DOHH2 (cell line): ENCODE measurements around the gene ESAM.
A peak's percentile ranks its signal among the peaks of the same experiment; 100 is the strongest.

Source experiments
- H3F3A ChIP-seq: fragments of 200-600 bp; sonication (generic), shearing (Covaris generic); 2 replicates; pipeline ENCODE4 v1.6.0; 2016; ENCODE audit warnings: antibody characterized with exemption, mild to moderate bottlenecking; ENCODE audit not compliant: control insufficient read depth, insufficient read depth
- H3K27ac ChIP-seq: fragments of 200-600 bp; sonication (generic); 2 replicates; pipeline ENCODE4 v1.5.1; 2014; ENCODE audit warnings: low read depth, mild to moderate bottlenecking, low read length, moderate library complexity
- H3K27me3 ChIP-seq: fragments of 200-600 bp; sonication (generic); 2 replicates; pipeline ENCODE4 v1.6.1; 2014; ENCODE audit warnings: mild to moderate bottlenecking, low read length, mixed read lengths; ENCODE audit not compliant: control insufficient read depth
- H3K36me3 ChIP-seq: fragments of 200-600 bp; sonication (generic); 2 replicates; pipeline ENCODE4 v1.6.1; 2014; ENCODE audit warnings: mild to moderate bottlenecking, low read length, moderate library complexity, mixed read lengths; ENCODE audit not compliant: control insufficient read depth
- H3K4me1 ChIP-seq: fragments of 200-600 bp; sonication (generic); 2 replicates; pipeline ENCODE4 v1.6.1; 2014; ENCODE audit warnings: mild to moderate bottlenecking, low read length, mixed read lengths; ENCODE audit not compliant: control insufficient read depth
- H3K4me2 ChIP-seq: fragments of 200-600 bp; sonication (generic); 2 replicates; pipeline ENCODE4 v1.6.0; 2014; ENCODE audit warnings: mild to moderate bottlenecking, low read length, moderate library complexity
- H3K4me3 ChIP-seq: fragments of 200-600 bp; sonication (generic); 2 replicates; pipeline ENCODE4 v1.5.1; 2014; ENCODE audit warnings: mild to moderate bottlenecking, low read length, mixed read lengths
- H3K79me2 ChIP-seq: fragments of 200-600 bp; sonication (generic); 2 replicates; pipeline ENCODE4 v1.6.1; 2014; ENCODE audit warnings: mild to moderate bottlenecking, low read length, mixed read lengths; ENCODE audit not compliant: control insufficient read depth
- H3K9me2 ChIP-seq: fragments of 200-600 bp; sonication (generic); replicated peaks from 2 replicates; pipeline ENCODE4 v1.6.1; 2014; ENCODE audit warnings: mild to moderate bottlenecking, low read length, mixed read lengths; ENCODE audit not compliant: control insufficient read depth
- H3K9me3 ChIP-seq: fragments of 200-600 bp; sonication (generic); 2 replicates; pipeline ENCODE4 v1.6.1; 2014; ENCODE audit warnings: antibody characterized with exemption, low read length, mixed read lengths; ENCODE audit not compliant: control insufficient read depth, insufficient read depth
- H4K20me1 ChIP-seq: fragments of 200-600 bp; sonication (generic); 2 replicates; pipeline ENCODE4 v1.6.0; 2014; ENCODE audit warnings: low read depth, mild to moderate bottlenecking, antibody characterized with exemption, low read length, moderate library complexity; ENCODE audit not compliant: control insufficient read depth, insufficient read depth
- EZH2phosphoT487 ChIP-seq: fragments of 200-600 bp; sonication (generic); IDR thresholded peaks from 2 replicates; pipeline ENCODE4 v1.6.1; 2017; ENCODE audit warnings: borderline replicate concordance, mild to moderate bottlenecking, antibody characterized with exemption, low read length, moderate library complexity, mixed read lengths
- TF ChIP-seq, protein P1 (sequence below): fragments of 200-600 bp; sonication (generic); IDR thresholded peaks from one replicate; pipeline ENCODE4 v1.5.1; 2014; ENCODE audit warnings: antibody characterized with exemption, mild to moderate bottlenecking, low read depth, low read length; ENCODE audit not compliant: poor library complexity, severe bottlenecking

The ESAM gene

GRCh38 chr11:124740277-124740882, 21.7 kb downstream of the ESAM start:
- Histone ChIP-seq H4K20me1 (no peaks in the 10 kb centered on the region), H3K27me3 (peaks cover 18% of the 10 kb centered on the region), H3K9me2 (no peaks in the 10 kb centered on the region), H3K9me3 (no peaks in the 10 kb centered on the region), H3K79me2 (peaks cover 18% of the 10 kb centered on the region), H3K36me3 (no peaks in the 10 kb centered on the region), H3K27ac (no peak overlapping the region), H3K4me2 (peak overlapping the region; percentile 98), H3F3A (0 out of 2 replicates have a peak, but pooled peaks cover 3% of the 10 kb centered on the region), H3K4me3 (peak overlapping the region; percentile 94), H3K4me1 (peaks cover 42% of the 10 kb centered on the region)
- no peak for TF ChIP-seq EZH2phosphoT487
- TF ChIP-seq, protein P1, sequence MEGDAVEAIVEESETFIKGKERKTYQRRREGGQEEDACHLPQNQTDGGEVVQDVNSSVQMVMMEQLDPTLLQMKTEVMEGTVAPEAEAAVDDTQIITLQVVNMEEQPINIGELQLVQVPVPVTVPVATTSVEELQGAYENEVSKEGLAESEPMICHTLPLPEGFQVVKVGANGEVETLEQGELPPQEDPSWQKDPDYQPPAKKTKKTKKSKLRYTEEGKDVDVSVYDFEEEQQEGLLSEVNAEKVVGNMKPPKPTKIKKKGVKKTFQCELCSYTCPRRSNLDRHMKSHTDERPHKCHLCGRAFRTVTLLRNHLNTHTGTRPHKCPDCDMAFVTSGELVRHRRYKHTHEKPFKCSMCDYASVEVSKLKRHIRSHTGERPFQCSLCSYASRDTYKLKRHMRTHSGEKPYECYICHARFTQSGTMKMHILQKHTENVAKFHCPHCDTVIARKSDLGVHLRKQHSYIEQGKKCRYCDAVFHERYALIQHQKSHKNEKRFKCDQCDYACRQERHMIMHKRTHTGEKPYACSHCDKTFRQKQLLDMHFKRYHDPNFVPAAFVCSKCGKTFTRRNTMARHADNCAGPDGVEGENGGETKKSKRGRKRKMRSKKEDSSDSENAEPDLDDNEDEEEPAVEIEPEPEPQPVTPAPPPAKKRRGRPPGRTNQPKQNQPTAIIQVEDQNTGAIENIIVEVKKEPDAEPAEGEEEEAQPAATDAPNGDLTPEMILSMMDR, result peak; percentile 75

DNA sequence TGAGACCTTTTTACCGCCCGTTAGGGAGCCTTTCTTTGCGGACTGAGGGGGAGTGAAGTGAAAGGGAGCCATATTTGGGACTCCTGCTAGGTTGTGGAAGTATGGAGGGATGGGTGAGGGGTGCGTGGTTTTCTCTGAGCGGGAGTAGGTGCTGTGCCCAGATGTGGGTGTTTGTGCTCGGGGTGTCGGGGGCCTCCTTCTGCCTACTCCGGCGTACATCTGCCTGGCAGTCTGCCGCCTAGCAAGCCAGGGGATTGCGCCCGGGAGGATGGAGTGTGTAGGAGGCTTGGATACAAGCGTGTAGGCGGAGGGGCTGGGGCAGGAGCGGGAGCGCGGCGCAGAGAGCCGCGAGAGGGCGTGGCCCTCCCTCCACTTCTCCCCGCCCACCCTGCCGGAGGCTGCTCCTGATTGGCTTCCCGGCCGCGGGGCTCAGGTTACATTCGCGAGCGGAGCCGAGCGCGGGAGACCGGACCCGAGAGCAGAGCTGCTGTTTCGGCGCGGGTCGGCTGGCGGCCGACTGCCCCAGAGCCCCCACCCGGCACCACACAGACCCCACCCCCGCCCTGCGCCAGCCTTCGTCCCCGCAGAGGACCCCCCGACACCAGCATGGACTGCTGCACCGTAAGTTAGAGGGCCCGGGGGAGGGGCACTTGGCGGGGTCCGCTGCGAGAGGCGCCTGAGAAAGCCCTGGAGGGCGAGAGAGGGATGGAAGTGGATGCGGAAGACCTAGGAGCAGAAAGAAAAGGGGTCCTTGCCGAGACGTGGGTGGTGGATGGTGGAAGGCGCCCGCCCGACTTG, 22.4 kb downstream of the ESAM start, which contains the start of gene NRGN:
Gene NRGN, plus strand, starts transcription at position 464 of the 798 bp plus-strand sequence. Its CDS starts 143 bp downstream, at position 607.
- H3K4me1 ChIP-seq, result peaks cover 42% of the 10 kb centered on the region
- H4K20me1 ChIP-seq, result no peaks in the 10 kb centered on the region
- H3K36me3 ChIP-seq, result no peaks in the 10 kb centered on the region
- TF ChIP-seq, protein P1, result no peak
- TF ChIP-seq EZH2phosphoT487, result no peak
- H3K4me3 ChIP-seq, result peak within 1 kb of the TSS; percentile 94
- H3K27ac ChIP-seq, result no peak within 1 kb of the TSS
- H3K79me2 ChIP-seq, result peaks cover 18% of the 10 kb centered on the region
- H3F3A ChIP-seq, result 0 out of 2 replicates have a peak, but pooled peaks cover 3% of the 10 kb centered on the region
- H3K27me3 ChIP-seq, result peaks cover 18% of the 10 kb centered on the region
- H3K4me2 ChIP-seq, result peak within 1 kb of the TSS; percentile 98
- no peaks in the 10 kb centered on the region for H3K9me3 ChIP-seq
- H3K9me2 ChIP-seq, result no peaks in the 10 kb centered on the region

- peak overlapping the region; percentile 98 for H3K4me2 ChIP-seq
- H3F3A ChIP-seq, result 0 out of 2 replicates have a peak, but pooled peaks cover 2% of the 10 kb centered on the region
- peaks cover 42% of the 10 kb centered on the region for H3K4me1 ChIP-seq
- peak overlapping the region; percentile 94 for H3K4me3 ChIP-seq
- no peaks in the 10 kb centered on the region for H3K36me3 ChIP-seq
- H4K20me1 ChIP-seq, result no peaks in the 10 kb centered on the region
- TF ChIP-seq EZH2phosphoT487, result no peak
- TF ChIP-seq, protein P1, result no peak
- H3K9me3 ChIP-seq, result no peaks in the 10 kb centered on the region
- peaks cover 18% of the 10 kb centered on the region for H3K27me3 ChIP-seq
- H3K27ac ChIP-seq, result no peak overlapping the region
- H3K9me2 ChIP-seq, result no peaks in the 10 kb centered on the region
- H3K79me2 ChIP-seq, result peaks cover 18% of the 10 kb centered on the region
Observed at GRCh38 chr11:124738713-124739478, 23.2 kb downstream of the ESAM start.
